ENCODE data around the gene ABHD2.

ABHD2 gene

DNA sequence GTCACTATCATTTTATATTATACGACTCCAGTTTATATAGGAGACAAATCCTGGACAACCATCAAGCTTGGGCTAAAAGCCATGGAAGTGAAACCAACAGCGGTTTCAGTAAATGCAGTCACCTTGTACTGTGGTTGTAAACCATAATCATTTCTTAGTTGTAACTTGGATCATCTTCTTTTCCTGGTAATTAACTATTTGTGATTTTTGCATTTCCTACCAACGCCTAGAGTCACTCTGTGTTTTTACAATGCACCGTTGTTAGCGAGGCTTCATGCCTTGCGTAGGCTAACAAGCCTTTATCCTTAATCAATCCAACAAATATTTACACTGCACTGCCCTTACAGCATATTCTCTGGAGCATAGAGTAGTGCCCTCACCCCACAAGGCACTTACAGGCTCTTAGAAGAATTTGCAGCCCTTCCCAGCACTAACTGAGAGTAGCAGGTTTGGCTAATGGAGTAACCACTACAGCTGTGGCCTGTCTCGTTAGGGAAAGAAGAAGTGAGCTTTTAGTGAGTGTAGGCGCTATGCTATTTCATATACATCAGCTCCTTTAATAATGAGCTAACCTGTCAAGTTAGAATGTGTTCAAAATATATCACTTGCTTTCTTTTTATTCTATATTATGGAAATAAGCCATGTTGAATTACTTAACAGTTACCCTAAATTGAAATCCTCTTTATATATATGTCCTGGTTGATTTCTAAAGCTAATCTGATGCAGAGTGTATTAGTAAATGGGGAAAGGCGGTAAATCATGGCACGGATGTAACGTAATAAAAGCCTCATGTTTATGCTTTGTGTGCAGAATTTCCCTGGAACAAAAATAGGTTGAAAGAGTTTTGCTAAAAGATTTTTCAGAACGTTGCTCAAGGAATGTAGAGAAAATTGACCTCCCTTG is 62.8 kb downstream of the ABHD2 start:
- Histone ChIP-seq H3K27ac (no peak overlapping the region), H3K4me3 (no peak overlapping the region)

DNA sequence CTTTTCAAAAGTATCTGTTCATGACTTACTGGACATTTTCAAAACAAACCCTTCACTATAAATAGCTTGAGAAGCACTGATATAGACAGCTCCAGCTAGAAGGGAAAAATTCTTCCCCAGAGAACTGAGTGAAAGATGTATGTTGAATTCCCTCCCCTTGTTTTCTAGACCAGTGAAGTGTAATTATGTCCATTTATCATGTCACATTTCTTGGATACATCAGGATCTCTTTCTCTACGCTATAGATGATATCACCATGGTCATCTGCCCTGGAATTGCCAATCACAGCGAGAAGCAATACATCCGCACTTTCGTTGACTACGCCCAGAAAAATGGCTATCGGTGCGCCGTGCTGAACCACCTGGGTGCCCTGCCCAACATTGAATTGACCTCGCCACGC is 66.9 kb downstream of the ABHD2 start:
- Histone ChIP-seq H3K27me3 (no peaks in the 10 kb centered on the region), H3K9me3 (no peaks in the 10 kb centered on the region), H3K4me1 (peaks cover 0 to 5% (median 0%) of the 10 kb centered on the region in 4 donors), H3K27ac (no peak overlapping the region), H3K36me3 (peaks cover 48 to 70% (median 67%) of the 10 kb centered on the region in 3 donors), H3K4me3 (no peak overlapping the region)
- intact Hi-C loops (cut with DNase I; ENCODE audit: low total_unique reads): no loop called here
- TF ChIP-seq, protein P1, sequence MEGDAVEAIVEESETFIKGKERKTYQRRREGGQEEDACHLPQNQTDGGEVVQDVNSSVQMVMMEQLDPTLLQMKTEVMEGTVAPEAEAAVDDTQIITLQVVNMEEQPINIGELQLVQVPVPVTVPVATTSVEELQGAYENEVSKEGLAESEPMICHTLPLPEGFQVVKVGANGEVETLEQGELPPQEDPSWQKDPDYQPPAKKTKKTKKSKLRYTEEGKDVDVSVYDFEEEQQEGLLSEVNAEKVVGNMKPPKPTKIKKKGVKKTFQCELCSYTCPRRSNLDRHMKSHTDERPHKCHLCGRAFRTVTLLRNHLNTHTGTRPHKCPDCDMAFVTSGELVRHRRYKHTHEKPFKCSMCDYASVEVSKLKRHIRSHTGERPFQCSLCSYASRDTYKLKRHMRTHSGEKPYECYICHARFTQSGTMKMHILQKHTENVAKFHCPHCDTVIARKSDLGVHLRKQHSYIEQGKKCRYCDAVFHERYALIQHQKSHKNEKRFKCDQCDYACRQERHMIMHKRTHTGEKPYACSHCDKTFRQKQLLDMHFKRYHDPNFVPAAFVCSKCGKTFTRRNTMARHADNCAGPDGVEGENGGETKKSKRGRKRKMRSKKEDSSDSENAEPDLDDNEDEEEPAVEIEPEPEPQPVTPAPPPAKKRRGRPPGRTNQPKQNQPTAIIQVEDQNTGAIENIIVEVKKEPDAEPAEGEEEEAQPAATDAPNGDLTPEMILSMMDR (IDR thresholded peaks at IDR 0.05): no peak
- no peak for DNase-seq

More for the DNA sequence above, 62.8 kb downstream of the ABHD2 start:
- peaks cover 34 to 43% (median 36%) of the 10 kb centered on the region in 3 donors for H3K36me3 ChIP-seq
- H3K9me3 ChIP-seq: no peaks in the 10 kb centered on the region
- intact Hi-C loops (cut with DNase I; ENCODE audit: low total_unique reads): no loop called here
- TF ChIP-seq, protein P1 (IDR thresholded peaks at IDR 0.05): no peak
- H3K4me1 ChIP-seq: peaks cover 0 to 5% (median 0%) of the 10 kb centered on the region in 4 donors
- no peak for DNase-seq
- no peaks in the 10 kb centered on the region for H3K27me3 ChIP-seq

DNA sequence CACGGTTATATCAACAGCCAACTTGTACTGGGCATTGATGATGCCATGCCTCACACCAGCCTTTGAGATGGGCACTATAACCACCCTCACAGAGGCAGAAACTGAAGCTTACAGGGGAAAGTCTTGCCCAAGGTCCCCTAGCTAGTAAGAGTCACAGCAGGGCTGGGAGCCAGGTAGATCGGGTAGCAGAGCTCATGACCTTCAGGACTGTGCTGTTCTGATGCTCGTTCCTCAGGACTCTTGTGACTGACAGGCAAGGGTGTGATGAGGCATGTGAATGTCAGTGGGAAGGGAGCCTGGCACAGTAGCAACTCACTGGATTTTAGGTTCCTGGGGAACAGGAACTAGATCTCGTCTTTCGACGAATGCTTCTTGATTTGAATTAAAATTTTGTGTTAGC is 67.4 kb downstream of the ABHD2 start:
- Histone ChIP-seq H3K36me3 (peaks cover 50 to 70% (median 67%) of the 10 kb centered on the region in 3 donors), H3K4me3 (no peak overlapping the region), H3K9me3 (no peaks in the 10 kb centered on the region), H3K4me1 (no peaks in the 10 kb centered on the region), H3K27ac (no peak overlapping the region), H3K27me3 (no peaks in the 10 kb centered on the region)
- TF ChIP-seq, protein P1 (IDR thresholded peaks at IDR 0.05): no peak
- intact Hi-C loops (cut with DNase I; ENCODE audit: low total_unique reads): no loop called here
- DNase-seq: no peak

DNA sequence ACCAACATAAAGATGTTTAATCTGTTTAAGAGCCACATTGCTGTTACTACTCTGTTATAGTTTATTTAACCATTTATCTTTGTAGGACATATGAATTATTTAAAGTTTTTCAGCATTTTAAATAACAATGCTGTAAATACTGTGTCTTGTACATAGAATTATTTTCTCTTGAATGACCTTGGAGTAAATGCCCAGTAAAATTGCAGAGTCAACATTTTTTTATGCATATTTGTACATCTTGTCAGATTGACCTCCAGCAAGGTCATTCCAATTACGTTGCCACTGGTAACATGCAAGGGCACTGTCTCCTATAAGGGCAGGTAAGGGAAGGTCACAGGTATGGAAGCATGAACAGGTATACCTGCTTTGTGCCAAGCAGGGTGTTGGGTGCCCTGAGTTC is 68.8 kb downstream of the ABHD2 start:
- peaks cover 47 to 64% (median 61%) of the 10 kb centered on the region in 3 donors for H3K36me3 ChIP-seq
- intact Hi-C loops (cut with DNase I; ENCODE audit: low total_unique reads): no loop called here
- no peak for DNase-seq
- no peak overlapping the region for H3K4me3 ChIP-seq
- TF ChIP-seq, protein P1 (IDR thresholded peaks at IDR 0.05): no peak
- H3K4me1 ChIP-seq: no peaks in the 10 kb centered on the region
- no peak overlapping the region for H3K27ac ChIP-seq
- H3K27me3 ChIP-seq: no peaks in the 10 kb centered on the region
- H3K9me3 ChIP-seq: no peaks in the 10 kb centered on the region

DNA sequence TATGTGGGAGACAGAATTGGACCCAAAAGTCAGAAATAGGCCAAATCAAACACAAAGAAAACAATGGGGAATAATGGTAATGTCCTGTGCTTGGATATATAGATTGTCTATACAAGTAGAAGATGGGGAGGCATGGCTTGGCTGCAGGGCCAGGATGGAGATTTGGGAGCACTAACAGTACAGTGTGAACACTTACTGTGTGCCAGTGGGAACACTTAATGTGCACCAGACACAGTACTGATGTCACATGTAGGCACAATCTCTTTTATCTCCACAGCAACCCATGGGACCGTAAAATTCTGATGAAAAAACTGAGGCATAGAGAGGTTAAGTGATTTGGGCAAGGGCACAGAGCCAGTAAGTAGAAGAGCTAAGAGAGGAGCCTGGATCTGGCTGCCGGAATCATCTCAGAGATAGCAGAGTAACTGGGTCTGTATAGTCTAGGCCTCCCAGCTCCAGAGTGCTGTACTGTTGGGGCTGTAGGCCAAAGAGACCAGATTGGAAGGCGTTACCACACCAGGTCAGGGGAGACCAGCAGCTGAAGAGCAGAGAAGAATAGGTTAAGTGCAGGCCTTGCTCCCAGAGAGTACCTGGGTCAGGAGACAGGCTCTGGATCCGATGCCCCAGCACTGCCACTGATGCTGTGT is 69.8 kb downstream of the ABHD2 start:
- DNase-seq: no peak
- TF ChIP-seq, protein P1 (IDR thresholded peaks at IDR 0.05): no peak
- Histone ChIP-seq H3K27me3 (no peaks in the 10 kb centered on the region), H3K4me3 (no peak overlapping the region), H3K27ac (no peak overlapping the region), H3K4me1 (no peaks in the 10 kb centered on the region), H3K9me3 (no peaks in the 10 kb centered on the region), H3K36me3 (peaks cover 37 to 54% (median 52%) of the 10 kb centered on the region in 3 donors)
- intact Hi-C loops (cut with DNase I; ENCODE audit: low total_unique reads): no loop called here

All from tibial artery (tissue), 4 donors.